Neural progenitor cell (in vitro differentiated cells): ENCODE data around the gene MT1HL1. TPM values are rescaled to one million over a fixed set of nuclear protein-coding genes. Genes with fewer than 3 reads are reported as not detected.
A peak's percentile ranks its signal among the peaks of the same experiment; 100 is the strongest.

ENCODE experiments used
- DNase-seq: peaks from one replicate; pipeline ENCODE4 v3.0.0-alpha.2; 2016; ENCODE audit warnings: low spot score
- H2AFZ ChIP-seq: fragments of 200-600 bp; sonication (generic); replicated peaks from 2 replicates; pipeline ENCODE4 v1.6.1; 2016; ENCODE audit warnings: antibody characterized with exemption
- H3F3A ChIP-seq: fragments of 200-600 bp; sonication (generic); 2 replicates; pipeline ENCODE4 v1.6.1; 2016; ENCODE audit warnings: antibody characterized with exemption, low read depth
- H3K27ac ChIP-seq: fragments of 200-600 bp; sonication (generic); 2 replicates; pipeline ENCODE4 v1.5.1; 2016; ENCODE audit warnings: mild to moderate bottlenecking
- H3K27me3 ChIP-seq: fragments of 200-600 bp; sonication (generic); 2 replicates; pipeline ENCODE4 v1.6.1; 2016; ENCODE audit warnings: mild to moderate bottlenecking, moderate library complexity
- H3K36me3 ChIP-seq: fragments of 200-600 bp; sonication (generic); 2 replicates; pipeline ENCODE4 v1.5.1; 2016
- H3K4me1 ChIP-seq: fragments of 200-600 bp; sonication (generic); 2 replicates; pipeline ENCODE4 v1.6.1; 2016; ENCODE audit warnings: mixed run types
- H3K4me2 ChIP-seq: fragments of 200-600 bp; sonication (generic); 2 replicates; pipeline ENCODE4 v1.6.1; 2016
- H3K4me3 ChIP-seq: fragments of 200-600 bp; sonication (generic); 2 replicates; pipeline ENCODE4 v1.5.1; 2016
- H3K79me2 ChIP-seq: fragments of 200-600 bp; sonication (generic); 2 replicates; pipeline ENCODE4 v1.6.1; 2016; ENCODE audit warnings: low read depth
- H3K9ac ChIP-seq: fragments of 200-600 bp; sonication (generic); 2 replicates; pipeline ENCODE4 v1.6.1; 2016
- H3K9me3 ChIP-seq: fragments of 200-600 bp; sonication (generic); 2 replicates; pipeline ENCODE4 v1.5.1; 2016; ENCODE audit warnings: low read depth
- H4K20me1 ChIP-seq: fragments of 200-600 bp; sonication (generic); 2 replicates; pipeline ENCODE4 v1.6.1; 2016; ENCODE audit warnings: low read depth
- H3K27ac Mint-ChIP-seq: 3 replicates; pipeline ENCODE4 v1.8.0; 2021; ENCODE audit warnings: mixed read lengths
- H3K27me3 Mint-ChIP-seq: 2 replicates; pipeline ENCODE4 v1.8.0; 2022; ENCODE audit warnings: low read depth, mild to moderate bottlenecking, inconsistent platforms, moderate library complexity, mixed read lengths; ENCODE audit not compliant: insufficient read depth
- H3K36me3 Mint-ChIP-seq: 3 replicates; pipeline ENCODE4 v1.8.0; 2021; ENCODE audit warnings: mixed read lengths
- H3K4me1 Mint-ChIP-seq: 3 replicates; pipeline ENCODE4 v1.8.0; 2021; ENCODE audit warnings: mixed read lengths
- H3K4me3 Mint-ChIP-seq: 3 replicates; pipeline ENCODE4 v1.8.0; 2021; ENCODE audit warnings: mild to moderate bottlenecking, moderate library complexity, mixed read lengths
- H3K9me3 Mint-ChIP-seq: 3 replicates; pipeline ENCODE4 v1.8.0; 2020; ENCODE audit warnings: mixed read lengths
- CTCF ChIP-seq: fragments of 200-600 bp; sonication (generic); IDR thresholded peaks from 2 replicates; pipeline ENCODE4 v1.5.1; 2017; ENCODE audit warnings: antibody characterized with exemption, mild to moderate bottlenecking
- EZH2 ChIP-seq: fragments of 200-600 bp; sonication (generic); IDR thresholded peaks from 2 replicates; pipeline ENCODE4 v1.6.1; 2017; ENCODE audit warnings: antibody characterized with exemption, mild to moderate bottlenecking, moderate library complexity
- EZH2phosphoT487 ChIP-seq: fragments of 200-600 bp; sonication (generic); IDR thresholded peaks from 2 replicates; pipeline ENCODE4 v1.6.1; 2017; ENCODE audit warnings: antibody characterized with exemption
- total RNA-seq: library from RNA; depleted of rRNA; stranded (reverse); fragments of >200 nt; gene quantifications from 2 replicates; pipeline ENCODE4 v1.2.3, GENCODE V29; 2015; ENCODE audit warnings: low replicate concordance

Gene MT1HL1
- total RNA-seq, 1 donor from 2014 or later, result not detected

GRCh38 chr1:237000191-237000590 is 4.0 kb downstream of the MT1HL1 start:
- Histone ChIP-seq H3K4me2 (no peak overlapping the region), H4K20me1 (no peaks in the 10 kb centered on the region), H2AFZ (no peak overlapping the region), H3K79me2 (no peaks in the 10 kb centered on the region), H3K9me3 (no peaks in the 10 kb centered on the region), H3F3A (no peaks in the 10 kb centered on the region), H3K27ac (no peak overlapping the region), H3K27me3 (no peaks in the 10 kb centered on the region), H3K4me1 (no peaks in the 10 kb centered on the region), H3K4me3 (no peak overlapping the region), H3K36me3 (no peaks in the 10 kb centered on the region), H3K9ac (no peak overlapping the region)
- Mint-ChIP-seq H3K36me3 (no peaks in the 10 kb centered on the region), H3K4me3 (peak overlapping the region; percentile 58), H3K27me3 (peaks cover 11% of the 10 kb centered on the region), H3K27ac (no peak overlapping the region), H3K4me1 (peaks cover 6% of the 10 kb centered on the region), H3K9me3 (peaks cover 2% of the 10 kb centered on the region)
- no peak for DNase-seq
- TF ChIP-seq EZH2, result no peak
- no peak for TF ChIP-seq EZH2phosphoT487
- no peak for TF ChIP-seq CTCF

- Histone ChIP-seq H4K20me1 (no peaks in the 10 kb centered on the region), H3K36me3 (no peaks in the 10 kb centered on the region), H3K9me3 (no peaks in the 10 kb centered on the region), H3K9ac (no peak overlapping the region), H3K4me3 (no peak overlapping the region), H3K4me1 (no peaks in the 10 kb centered on the region), H3K27ac (no peak overlapping the region), H3K4me2 (no peak overlapping the region), H3K79me2 (no peaks in the 10 kb centered on the region), H2AFZ (no peak overlapping the region), H3K27me3 (no peaks in the 10 kb centered on the region), H3F3A (no peaks in the 10 kb centered on the region)
- peaks cover 6% of the 10 kb centered on the region for H3K27me3 Mint-ChIP-seq
- no peaks in the 10 kb centered on the region for H3K36me3 Mint-ChIP-seq
- peaks cover 2% of the 10 kb centered on the region for H3K9me3 Mint-ChIP-seq
- DNase-seq, result no peak
- no peak for TF ChIP-seq CTCF
- TF ChIP-seq EZH2, result no peak
- TF ChIP-seq EZH2phosphoT487, result no peak
- H3K4me3 Mint-ChIP-seq, result no peak overlapping the region
- H3K4me1 Mint-ChIP-seq, result peaks cover 6% of the 10 kb centered on the region
- H3K27ac Mint-ChIP-seq, result no peak overlapping the region
Observed at GRCh38 chr1:236998546-236998945, 5.7 kb downstream of the MT1HL1 start.

GRCh38 chr1:236997882-236998281 is 6.4 kb downstream of the MT1HL1 start:
- DNase-seq, result no peak
- H3K27me3 Mint-ChIP-seq, result peaks cover 6% of the 10 kb centered on the region
- H3K4me3 ChIP-seq, result no peak overlapping the region
- H3F3A ChIP-seq, result no peaks in the 10 kb centered on the region
- H3K27ac ChIP-seq, result no peak overlapping the region
- no peaks in the 10 kb centered on the region for H3K27me3 ChIP-seq
- peaks cover 2% of the 10 kb centered on the region for H3K9me3 Mint-ChIP-seq
- H3K27ac Mint-ChIP-seq, result peak overlapping the region; percentile 50
- H3K4me1 Mint-ChIP-seq, result peaks cover 6% of the 10 kb centered on the region
- H3K9me3 ChIP-seq, result no peaks in the 10 kb centered on the region
- H3K4me3 Mint-ChIP-seq, result no peak overlapping the region
- TF ChIP-seq EZH2phosphoT487 (no peak), CTCF (no peak), EZH2 (no peak)
- no peak overlapping the region for H3K9ac ChIP-seq
- no peaks in the 10 kb centered on the region for H4K20me1 ChIP-seq
- H3K79me2 ChIP-seq, result no peaks in the 10 kb centered on the region
- no peaks in the 10 kb centered on the region for H3K36me3 ChIP-seq
- no peak overlapping the region for H3K4me2 ChIP-seq
- no peaks in the 10 kb centered on the region for H3K4me1 ChIP-seq
- H3K36me3 Mint-ChIP-seq, result no peaks in the 10 kb centered on the region
- H2AFZ ChIP-seq, result no peak overlapping the region

- no peak for DNase-seq
- Histone ChIP-seq H2AFZ (no peak overlapping the region), H3K79me2 (no peaks in the 10 kb centered on the region), H3F3A (no peaks in the 10 kb centered on the region), H3K9me3 (no peaks in the 10 kb centered on the region), H3K4me1 (no peaks in the 10 kb centered on the region), H3K27me3 (no peaks in the 10 kb centered on the region), H3K9ac (no peak overlapping the region), H3K36me3 (no peaks in the 10 kb centered on the region), H3K4me2 (no peak overlapping the region), H3K4me3 (no peak overlapping the region), H4K20me1 (no peaks in the 10 kb centered on the region), H3K27ac (no peak overlapping the region)
- Mint-ChIP-seq H3K9me3 (peaks cover 2% of the 10 kb centered on the region), H3K27me3 (peaks cover 4% of the 10 kb centered on the region), H3K36me3 (no peaks in the 10 kb centered on the region), H3K27ac (no peak overlapping the region), H3K4me3 (no peak overlapping the region), H3K4me1 (peaks cover 6% of the 10 kb centered on the region)
- TF ChIP-seq EZH2, result no peak
- TF ChIP-seq CTCF, result no peak
- TF ChIP-seq EZH2phosphoT487, result no peak
Observed at GRCh38 chr1:236997361-236997760, 6.9 kb downstream of the MT1HL1 start.
